Stimulated activated CD8-positive, alpha-beta memory T cell treated with anti-CD3 and anti-CD28 coated beads, Interleukin-4, amount 100 ng/mL, for 48 hours (primary cell): ENCODE measurements around the gene UBE2A.

Experiments
- DNase-seq: peaks from one replicate; pipeline ENCODE4 v3.0.0-alpha.2; 2020

UBE2A gene

GRCh38 chrX:119614776-119615175, 40.4 kb downstream of the UBE2A start:
- DNase-seq, result no peak

- no peak for DNase-seq
Observed at GRCh38 chrX:119617517-119618164, 43.3 kb downstream of the UBE2A start.

DNA sequence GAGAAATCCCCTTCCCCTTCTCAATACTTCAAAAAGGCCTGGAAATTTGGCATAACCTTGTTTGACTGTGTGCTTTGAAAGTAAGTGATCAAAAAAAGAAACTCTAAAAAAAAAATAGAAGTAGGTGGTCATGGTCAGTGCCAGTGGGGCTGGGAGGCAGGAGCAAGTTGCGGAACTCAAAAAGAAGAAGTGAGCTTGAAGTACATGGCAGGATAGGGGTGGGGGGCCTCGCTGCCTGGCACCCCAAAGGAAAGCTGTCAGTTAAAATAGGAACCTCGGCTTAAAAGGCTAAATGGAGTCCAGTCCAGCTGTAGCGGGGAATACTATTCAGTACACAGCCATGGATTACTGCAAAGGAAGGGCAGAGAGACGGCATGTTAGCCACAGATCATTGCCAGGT, 44.1 kb downstream of the UBE2A start:
- DNase-seq, result no peak

DNA sequence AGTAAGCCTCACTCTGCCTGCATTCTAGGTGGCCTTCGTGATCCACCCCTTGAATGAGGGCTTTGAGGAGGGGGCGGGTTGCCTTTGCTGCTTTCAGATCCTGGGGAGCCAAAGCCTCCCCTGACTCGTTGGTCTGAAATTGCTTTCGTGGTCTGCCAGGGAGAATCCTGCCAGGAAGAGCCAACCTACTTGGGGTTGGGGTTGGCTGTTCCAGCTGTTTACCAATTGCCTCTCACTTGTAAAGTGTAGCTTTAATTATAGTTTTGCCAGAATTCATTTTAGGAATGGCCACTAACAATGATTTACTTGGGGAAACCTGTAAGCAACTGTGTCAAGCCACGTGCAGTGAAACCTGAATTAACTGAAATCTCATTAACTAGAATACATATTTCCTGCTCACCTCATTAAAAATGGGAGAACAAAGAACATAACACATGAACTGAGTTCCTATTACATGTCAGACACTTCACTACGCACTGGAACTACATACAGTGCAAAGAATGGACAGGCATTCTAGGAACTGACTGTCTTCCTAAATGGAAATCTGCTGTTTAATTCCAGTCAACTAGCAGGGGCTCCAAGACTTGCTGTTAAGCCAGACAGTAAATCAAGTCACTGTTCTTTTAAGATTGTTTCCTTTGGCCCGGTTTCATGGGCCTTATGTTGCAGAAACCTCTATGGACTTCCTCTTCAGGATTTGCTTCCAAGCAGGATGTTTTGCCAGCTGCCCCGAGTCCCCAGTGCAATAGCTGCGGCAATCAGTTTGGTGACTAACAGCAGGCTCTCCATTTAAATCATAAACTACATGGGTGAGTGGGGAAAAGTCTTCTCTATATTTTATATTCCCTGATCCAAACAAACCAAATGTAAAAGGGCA, 48.2 kb downstream of the UBE2A start:
- no peak for DNase-seq

GRCh38 chrX:119624417-119624816, 50.1 kb downstream of the UBE2A start:
- no peak for DNase-seq

DNA sequence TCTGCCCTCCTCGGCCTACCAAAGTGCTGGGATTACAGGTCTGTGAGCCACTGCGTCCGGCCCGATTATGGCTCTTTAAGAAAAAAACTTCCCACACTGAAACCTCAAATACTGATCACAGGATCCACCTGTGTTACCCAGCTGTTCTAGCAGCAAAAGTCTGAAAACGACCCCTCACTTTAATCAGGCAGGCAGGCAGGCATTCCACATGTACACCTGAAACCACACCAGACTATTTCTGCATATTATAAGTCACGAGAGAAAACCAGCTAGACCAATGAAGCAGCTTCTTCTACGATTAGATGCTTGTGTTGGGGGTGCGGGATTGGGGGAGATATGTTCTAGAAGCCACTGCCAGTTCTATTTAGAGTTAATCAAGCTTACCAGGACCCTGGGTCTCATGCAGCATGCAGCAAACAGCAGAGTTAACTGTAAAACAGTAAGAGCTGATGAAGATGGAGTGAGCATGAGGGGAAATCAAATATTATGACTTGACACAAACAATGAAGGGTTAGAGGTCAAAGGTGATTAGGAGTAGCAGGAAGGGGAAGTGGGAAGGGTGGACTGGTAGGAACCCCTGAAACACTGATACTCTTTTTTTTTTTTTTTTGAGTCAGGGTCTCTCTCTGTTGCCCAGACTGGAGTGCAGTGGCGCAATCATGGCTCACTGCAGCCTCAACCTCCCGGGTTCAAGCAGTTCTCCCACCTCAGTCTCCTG, 50.7 kb downstream of the UBE2A start:
- DNase-seq, result no peak

- no peak for DNase-seq
Observed at GRCh38 chrX:119625843-119626242, 51.5 kb downstream of the UBE2A start.
